HG02610 (cell line): ENCODE measurements around the gene IGFBP7.

Experiments used
- ATAC-seq: cut with Tn5 transposase; IDR thresholded peaks from one replicate; pipeline ENCODE4 v1.9.1; 2021; ENCODE audit warnings: mild to moderate bottlenecking, moderate library complexity; ENCODE audit not compliant: unreplicated experiment

IGFBP7 gene

DNA sequence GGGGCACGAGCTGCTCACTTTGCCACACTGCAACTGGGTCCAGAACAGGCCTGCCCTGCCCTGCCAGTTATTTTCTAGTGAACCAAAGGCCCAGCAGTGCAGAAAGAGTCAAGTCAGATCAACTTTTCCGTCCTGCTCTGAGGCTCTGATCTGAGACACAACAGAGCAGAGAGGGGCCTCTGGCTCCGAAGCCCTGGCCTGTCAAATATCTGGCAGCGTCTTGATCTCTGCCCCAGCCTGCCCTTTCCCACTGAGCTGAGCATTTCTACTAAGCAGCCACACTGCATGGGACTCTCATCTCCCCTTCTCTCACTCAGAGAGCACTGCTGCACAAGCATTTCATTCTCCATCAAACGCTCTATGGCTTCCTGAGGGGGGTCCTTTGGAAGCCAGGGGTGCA is 11.8 kb downstream of the IGFBP7 start:
- no peak for ATAC-seq

DNA sequence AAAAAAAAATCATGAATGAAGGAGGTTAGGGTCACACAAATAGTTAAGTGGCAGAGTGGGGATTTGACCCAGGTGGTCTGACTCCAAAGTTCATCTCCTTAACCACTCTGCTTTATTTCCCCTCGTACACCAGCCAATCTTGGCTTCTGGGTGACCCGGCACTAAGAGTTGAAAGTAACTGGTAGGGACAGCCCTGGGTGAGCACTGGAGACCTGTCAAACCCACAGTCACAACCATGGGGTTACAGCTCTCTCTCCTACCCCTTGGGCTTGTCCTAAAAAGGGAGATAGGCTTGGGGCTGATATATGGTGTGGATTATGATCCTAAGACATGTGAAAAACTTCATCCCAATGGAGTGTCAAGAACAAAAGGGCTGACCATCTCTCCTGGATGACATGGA is 12.5 kb downstream of the IGFBP7 start:
- ATAC-seq = no peak

DNA sequence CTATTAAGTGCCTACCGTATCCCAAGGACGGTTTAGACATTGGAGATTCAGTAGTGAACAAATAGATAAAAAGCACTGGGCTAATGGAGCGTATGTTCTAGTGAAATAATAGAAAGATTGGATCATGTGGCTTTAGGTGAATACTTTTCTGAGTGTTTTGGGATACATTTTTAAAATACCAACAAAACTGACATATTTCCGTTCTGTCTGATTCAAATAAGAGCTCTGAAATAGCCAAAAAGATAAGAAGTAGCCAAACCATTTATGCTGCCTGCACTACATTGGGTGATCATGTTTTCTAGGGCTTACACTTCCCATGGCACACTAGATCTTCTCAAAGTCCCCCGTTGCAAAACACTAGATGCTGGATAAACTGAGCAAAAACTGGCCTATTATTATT is 14.2 kb downstream of the IGFBP7 start:
- no peak for ATAC-seq

DNA sequence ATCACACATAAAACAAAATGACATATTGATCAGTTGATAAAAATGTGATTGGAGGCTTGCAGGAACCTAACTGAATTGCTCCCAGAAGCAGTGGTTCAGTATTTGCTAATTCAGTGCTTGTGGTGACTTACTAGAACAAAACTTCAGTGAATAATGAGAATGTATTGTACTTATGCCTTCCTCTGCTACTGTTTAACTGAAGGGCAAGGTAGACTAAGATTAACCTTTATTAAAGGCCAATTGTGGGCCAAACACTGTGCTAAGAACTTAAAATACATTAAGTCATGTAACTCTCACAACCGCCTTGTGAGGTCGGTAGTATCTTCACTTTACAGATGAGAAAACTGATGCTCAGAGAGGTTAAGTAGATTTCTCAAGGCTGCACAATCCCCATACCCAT is 14.9 kb downstream of the IGFBP7 start:
- no peak for ATAC-seq

DNA sequence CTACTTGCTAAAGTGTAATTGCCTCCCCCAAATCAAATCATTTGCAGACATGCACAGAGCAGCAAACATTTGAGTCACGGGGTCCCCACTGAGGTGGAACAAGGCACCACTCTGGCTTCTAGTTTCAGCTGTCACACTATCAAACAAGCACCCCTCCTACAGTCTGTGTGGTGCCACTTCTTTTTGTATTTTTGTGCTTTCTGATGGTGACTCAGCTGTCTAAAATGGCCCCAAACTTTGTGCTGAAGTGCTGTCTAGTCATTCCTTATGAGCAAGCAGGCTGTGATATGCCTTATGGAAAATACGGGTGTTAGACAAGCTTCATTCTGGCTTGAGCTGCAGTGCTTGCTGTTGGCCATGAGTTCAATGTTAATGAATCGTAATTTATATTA is 15.4 kb downstream of the IGFBP7 start:
- ATAC-seq = no peak

DNA sequence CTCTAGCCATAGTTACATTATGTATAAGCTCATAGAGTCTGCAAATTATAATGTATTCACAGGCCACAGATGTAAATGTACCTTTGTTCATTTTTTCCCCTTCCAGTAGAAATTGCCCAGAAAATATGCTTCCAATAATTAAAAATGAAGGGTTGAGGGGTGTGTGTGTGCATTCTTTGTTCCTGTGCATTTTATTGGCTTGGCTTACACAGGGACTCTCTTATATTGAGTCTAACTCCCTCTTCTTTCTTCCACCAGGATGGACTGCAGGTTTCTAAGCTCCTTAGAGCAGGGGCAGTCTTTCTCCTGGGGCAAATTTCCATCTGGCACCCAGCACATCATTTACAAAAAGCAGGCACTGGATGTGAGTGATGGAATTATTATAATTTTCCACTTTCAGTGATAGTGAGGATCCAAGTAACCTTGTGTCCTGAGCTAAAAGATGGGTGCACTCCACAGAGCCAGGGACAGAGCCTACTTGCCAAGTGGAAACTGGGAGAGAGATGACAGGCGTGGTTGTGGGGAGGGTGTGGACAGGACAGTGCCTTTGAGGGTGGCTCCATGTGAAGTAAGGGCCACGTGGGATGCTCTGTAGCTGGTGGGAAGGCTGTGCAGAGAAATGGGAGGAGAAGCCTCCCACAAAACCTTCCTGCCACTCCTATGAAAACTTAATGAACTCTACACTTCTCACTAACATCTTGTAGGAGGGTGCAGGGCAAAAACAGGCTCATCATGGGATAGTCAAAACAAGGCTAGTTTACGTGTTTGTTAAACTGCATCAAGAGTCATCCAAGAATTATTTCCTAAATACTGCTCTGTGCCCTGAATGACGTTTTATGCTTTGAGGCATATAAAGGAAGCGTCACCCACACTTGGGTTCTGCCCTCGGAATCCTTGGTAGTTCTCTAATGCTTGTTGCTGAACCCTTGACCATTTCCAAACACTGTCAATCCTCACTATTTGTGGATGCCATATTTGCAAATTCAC is 16.0 kb downstream of the IGFBP7 start:
- ATAC-seq = no peak

DNA sequence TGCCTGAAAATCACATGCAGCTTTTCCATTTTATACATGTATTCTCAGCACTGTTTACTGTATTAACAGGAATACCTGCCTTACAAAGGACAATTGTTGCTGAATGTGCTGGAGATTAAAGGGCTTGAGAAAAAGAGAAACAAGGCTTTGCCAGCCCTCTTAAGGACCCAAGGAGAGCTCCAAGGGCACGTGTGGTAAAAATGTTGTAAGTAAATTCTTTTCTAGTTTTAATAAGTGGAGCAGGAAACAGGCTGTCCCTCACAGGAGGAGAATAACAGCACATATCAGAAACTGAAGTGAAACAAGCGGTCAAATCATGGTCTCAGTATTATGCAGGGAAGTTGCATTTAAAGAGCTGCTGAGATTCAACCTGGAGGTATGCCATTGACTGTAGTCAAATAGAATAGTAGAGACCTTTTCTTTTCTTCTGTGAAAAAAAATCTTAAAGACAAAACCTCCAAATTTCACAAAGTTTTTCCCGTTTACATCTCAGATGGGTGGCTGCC is 18.5 kb downstream of the IGFBP7 start:
- no peak for ATAC-seq

DNA sequence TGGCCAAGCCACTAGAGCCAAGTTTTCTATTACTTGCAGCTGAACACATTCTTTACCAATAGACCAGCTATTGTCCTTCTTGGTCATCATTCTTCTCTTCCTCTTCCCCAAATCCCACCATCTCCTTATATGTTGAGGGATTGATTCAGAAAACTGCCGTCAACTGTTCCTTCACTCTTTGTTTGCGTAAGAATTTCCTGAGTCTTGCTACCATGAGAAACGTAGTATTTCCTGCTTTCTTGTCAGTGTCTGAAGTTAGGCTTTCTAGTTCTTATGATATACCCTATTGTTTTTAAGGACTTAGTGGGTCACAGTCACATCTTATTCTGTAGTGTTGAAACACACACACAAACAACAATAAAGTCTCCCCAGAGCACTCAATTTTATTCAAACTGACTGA is 20.1 kb downstream of the IGFBP7 start:
- no peak for ATAC-seq

DNA sequence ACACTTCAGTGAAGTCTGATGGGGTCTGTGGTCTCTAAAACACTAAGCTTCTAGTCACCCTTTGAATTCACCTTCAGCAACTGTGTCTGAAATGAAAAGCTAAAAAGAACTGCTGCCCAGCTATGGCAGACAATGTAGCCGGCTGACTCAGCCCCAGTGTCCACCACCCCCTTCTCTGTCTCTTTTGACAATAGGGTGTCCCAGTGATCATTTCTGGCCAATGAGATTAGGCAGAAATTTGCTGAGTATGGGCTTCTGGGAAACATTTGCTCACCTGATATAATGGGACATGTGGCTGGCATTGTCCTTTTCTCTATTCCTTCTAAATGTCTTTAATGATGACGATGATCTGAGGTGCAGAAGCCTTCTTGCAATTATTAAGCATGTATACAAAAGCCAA is 20.6 kb downstream of the IGFBP7 start:
- ATAC-seq = no peak

DNA sequence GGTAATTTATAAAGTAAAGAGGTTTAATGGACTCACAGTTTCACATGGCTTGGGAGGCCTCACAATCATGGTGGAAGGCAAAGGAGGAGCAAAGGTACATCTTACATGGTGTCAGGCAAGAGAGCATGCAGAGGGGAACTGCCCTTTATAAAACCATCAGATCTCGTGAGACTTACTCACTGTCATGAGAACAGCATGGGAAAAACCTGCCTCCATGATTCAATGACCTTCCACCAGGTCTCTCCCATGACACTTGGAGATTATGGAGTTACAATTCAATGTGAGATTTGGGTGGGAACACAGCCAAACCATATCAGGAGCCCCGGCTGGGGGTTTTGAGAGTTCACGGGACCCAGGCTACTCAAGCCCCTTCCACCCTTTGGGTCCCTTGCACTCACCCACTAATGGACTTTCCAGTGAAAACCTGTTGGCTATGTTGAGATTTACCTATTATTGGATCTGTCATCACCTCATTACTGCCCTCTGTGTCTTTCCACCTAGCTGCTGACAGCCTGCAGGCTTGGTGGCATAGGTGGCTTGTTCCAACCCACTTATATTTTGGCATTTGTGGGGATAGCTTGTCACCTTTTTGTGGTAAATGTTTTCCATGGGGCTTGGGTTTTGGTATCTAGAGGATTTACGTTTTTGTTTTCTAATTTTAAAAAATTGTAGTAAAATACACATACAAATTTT is 24.0 kb downstream of the IGFBP7 start:
- no peak for ATAC-seq

DNA sequence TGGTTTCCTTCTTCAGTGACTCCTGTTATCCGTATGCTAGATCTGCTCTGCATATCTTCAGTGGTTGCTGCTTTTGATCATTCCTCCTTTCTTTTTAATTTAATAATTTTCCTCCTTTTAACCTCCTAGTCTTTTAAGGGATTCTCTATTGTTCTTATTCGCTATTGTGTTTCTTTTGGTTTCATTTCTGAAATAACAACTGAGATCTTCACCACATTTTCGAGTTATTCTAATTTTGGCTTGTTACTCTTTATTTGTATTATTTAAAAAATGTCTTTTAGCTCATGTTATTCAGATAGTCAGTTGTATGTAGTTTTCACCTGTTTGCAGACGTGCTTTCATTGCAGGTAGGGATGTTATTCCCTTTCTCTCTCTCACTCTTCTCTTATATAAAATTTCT is 24.9 kb downstream of the IGFBP7 start:
- no peak for ATAC-seq

DNA sequence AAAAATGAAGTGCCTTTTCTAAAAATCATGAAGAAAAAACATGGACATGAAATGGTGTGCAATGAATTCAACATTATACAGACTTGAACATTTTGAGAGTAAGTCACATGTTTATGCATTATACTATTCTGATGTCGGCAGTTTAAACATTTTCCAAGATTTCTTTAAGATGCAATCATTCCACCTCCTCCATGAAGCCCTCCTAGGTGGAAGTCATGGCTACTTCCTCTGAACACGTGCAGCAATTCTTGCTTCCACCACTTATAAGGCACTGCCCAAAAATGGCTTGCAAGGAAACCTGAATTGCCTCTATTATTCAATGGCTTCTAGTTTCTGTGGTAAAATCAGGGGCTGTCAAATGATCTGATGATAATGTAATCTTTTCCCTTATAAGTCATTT is 25.8 kb downstream of the IGFBP7 start:
- ATAC-seq = no peak

DNA sequence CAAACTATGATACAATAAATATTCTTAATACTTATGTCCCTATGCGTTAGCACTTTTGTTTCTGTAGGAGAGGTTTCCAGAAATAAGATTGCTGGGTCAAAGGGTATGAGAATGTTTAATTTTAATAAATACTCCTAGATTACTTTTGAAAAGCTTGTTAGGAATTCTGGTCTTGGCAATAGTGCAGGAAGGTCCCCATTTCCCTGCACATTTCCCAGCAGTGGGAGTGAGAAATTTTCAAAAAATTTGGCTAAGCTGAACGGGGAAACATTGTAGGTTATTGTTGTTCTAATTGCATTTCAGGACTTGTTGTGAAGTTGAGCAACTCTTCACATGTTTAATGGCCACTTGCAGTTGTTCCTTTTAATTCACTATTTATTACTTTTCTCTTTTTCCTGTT is 27.1 kb downstream of the IGFBP7 start:
- no peak for ATAC-seq

DNA sequence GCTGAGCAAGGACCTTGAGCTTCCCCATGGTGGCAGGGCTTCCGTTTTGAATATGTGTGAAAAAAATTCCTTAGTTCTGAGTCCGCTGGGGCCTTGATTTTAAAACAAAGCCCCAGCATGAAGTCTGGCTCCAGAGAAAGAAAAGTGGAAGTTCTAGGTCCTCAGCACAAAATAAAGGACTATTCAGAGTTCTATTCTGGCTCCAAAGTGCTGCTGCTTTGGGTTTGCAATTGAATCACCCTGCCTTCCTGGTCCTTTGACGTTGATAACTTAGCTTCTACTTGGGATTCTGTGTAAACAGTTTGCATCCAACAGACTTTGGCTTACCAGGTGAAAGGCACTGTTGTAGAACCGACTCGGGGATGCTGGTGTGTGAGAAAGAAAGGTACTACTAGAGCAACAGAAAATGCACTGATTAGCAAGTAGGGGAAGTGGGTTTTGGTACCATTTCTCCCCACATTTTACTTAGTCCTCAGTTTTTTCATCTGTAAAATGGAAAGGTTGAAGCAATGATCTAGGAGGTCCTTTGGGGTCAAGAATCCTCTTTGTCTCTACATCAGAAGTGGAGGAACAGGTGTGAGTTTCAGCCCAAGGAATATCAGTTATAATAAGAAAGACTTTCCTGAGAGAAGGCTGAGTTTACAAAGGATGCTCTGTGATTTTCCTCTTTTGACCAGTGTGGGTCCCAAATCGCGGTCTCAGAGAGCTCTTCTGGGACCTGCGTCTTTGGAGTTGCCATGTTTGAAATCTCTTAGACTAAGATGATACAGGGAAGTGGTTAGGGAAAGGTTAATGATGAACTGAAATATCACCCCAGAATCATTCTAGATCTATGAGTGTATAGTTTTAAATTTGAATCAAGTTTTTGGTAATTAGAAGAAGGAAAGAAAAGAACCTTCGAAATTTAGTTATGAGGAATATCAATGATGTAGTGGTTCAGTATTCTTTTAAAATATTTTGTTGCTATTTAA is 28.2 kb downstream of the IGFBP7 start:
- no peak for ATAC-seq

DNA sequence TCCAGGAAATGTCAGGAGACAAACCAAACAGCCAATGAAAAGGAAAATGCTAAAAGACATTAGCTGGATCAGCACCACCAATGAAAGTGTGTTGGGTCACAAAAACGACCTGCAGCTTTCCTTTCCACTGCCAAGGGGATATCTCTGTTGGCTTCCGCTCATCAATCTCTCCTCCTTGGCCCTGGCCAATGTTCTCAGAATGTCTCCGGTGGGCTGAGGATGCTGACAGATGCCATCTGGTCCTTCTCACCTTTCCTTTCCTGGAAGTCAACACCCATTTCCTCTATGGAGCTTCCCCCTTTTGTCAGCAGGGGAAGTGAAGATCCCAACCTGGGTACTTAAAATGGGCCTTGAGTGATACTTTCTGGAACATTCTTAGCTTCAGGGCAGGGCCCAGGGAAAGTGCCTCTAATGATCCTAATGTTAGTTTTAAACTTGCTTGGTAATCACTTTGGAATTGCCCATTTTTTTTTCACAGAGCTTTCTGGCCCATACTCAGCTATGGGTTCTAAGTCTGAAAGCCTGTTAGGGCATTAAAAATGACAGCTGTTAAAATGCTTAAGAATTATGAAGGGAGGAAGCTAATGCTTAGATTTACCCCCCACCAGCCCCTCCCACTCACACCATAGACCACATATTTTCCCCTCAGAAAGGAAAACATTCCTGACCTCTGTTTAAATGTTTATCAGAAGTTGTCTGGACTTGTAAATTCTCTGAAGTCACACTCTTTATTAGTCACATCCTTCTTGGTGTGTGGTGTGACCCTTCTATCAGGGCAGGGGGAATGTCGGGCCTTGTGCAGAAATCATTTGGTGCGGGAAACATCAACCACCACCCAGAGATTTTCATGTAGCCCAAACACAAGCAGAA is 29.2 kb downstream of the IGFBP7 start:
- no peak for ATAC-seq

DNA sequence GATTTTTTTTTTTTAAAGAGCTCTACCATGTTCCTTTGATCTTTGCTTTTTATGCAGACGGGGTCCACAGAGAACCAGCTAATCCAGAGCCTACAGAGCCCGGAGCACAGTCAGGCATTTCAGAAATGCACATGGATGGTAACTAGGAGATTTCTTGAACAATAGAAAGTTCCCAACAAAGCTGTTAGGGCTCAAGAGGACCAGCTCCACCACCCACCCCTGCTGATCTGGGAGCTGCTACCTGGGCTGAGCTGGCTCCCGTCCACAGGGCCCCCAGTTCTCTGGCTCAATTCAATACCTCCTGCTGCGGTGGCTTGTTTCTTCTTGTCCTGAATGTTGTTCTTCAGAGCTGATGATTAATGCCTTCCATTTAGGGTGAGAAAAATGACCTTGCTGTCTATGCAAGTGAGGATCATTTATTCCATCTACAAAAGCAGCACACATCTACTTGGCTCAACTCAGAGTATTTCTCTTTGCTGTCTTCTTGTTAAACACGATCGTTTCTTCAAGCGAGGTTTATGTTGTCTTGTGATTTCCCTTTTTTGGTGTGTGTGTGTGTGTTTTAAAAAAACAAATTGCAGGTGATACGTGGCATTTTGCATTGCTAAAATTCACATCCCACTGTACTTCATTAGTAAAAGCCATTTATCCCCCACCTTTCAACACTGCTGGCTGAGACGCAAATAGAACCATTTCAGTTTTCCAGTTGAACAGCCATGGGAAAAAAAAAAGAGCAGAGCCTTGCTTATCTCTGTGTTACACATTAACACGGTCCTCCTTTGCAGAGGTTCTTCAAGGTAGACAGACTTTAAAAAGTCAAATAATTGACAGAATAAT is 31.3 kb downstream of the IGFBP7 start:
- no peak for ATAC-seq

DNA sequence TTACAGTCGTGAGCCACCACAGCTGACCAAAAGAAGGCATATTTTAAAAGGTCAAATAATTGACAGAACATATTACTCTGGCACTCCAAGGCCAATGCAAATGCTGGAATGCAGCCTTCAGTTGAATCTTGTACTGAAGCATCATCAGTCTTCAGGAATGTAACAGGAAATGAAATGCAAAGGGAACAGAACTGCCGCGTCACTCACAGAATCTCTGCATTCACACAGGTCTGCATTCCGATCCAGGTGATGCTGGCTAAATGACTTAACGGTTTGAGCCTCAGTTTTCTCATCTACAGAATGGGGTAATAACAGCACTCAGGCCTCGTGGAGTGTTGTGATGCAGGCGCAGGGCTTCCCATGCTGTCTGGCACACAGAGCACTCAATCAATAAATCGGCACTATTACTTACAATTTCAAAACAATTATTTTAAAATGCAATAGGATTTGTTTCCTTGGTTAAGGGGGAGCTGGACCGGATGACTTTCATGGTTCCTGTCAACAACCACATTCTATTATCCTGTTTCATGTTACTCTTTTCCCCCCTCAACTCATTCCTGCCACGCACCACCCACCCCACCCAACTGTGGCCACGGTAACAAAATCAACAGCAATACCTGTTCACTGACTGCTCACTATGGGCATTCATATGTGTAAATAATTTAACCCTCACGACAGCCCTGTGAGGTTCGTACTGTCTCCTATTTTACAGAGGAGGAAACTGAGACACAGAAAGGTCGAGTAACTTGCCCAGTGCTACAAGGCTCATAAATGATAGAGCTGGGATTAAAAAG is 32.4 kb downstream of the IGFBP7 start:
- no peak for ATAC-seq

DNA sequence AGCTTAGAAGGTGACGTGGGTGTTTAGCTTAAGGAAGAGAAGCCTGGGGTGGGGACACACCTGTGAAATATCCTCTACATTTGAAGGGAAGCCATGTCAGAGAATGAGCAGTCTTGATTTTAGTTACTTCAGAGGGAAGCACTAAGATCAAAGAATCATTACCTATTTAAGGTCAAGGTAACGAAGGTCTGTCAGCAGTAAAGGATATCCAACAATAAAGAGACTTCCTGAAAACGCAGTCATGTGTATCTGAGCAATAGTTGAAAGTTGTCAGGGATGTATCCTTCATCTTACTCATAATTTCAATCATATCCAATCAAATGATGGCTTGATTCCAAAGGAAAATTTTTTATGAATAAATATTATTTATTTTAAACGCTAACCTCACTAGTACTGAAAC is 33.5 kb downstream of the IGFBP7 start:
- no peak for ATAC-seq
